B cell (primary cell): ENCODE data around the gene CPNE5. TPM values are rescaled to one million over a fixed set of nuclear protein-coding genes. Genes with fewer than 3 reads are reported as not detected.
A peak's percentile ranks its signal among the peaks of the same experiment; 100 is the strongest.

Experiments used
- ATAC-seq: fragments of 200-7000 bp; cut with Tn5 transposase; one replicate; pipeline ENCODE4 v1.10.0; 2021; ENCODE audit warnings: low read depth, mild to moderate bottlenecking, moderate number of reproducible peaks, moderate library complexity
- CTCF ChIA-PET: fragments of 350-600 bp; sonication (Branson Sonifier 250); formaldehyde crosslinking; loops from one replicate; lab custom pipeline; 2021; ENCODE audit warnings: antibody characterized with exemption, inconsistent platforms; lab: Charles Lee
- POLR2A ChIA-PET: fragments of 350-600 bp; sonication (Branson Sonifier 250); formaldehyde crosslinking; loops from one replicate; lab custom pipeline; 2021; ENCODE audit warnings: antibody characterized with exemption; lab: Charles Lee
- DNase-seq: peaks from one replicate; pipeline ENCODE4 v3.0.0; 2013
- H2AFZ ChIP-seq: 2 replicates; pipeline ENCODE4 v1.6.1; 2012; ENCODE audit warnings: mild to moderate bottlenecking, low read depth, low read length; ENCODE audit not compliant: insufficient read depth, poor library complexity, severe bottlenecking
- H3K27ac ChIP-seq, 2 donors: 1 replicate in 1 of 2; 2 replicates in 1 of 2; pipeline ENCODE4 v1.5.1; 2012 to 2013; ENCODE audit warnings: low read length in 2 of 2, mild to moderate bottlenecking in 2 of 2, moderate library complexity in 1 of 2
- H3K27me3 ChIP-seq, 4 experiments: fragments of 200-600 bp in 1 of 4; sonication (generic) in 1 of 4; replicated peaks in 1 of 4; 1 replicate in 2 of 4; 2 replicates in 2 of 4; pipeline versions ENCODE4 v1.6.1 to v1.7.0; 2013 to 2016; ENCODE audit warnings: low read length in 3 of 4, mild to moderate bottlenecking in 2 of 4, mixed read lengths in 1 of 4, moderate library complexity in 1 of 4; ENCODE audit not compliant: insufficient read depth in 4 of 4, control insufficient read depth in 3 of 4; ENCODE audit errors: control extremely low read depth in 1 of 4
- H3K36me3 ChIP-seq, 2 experiments: replicated peaks in 1 of 2; 1 replicate in 1 of 2; 2 replicates in 1 of 2; pipeline versions ENCODE4 v1.6.1 to v1.7.1; 2013; ENCODE audit warnings: low read length in 1 of 2; ENCODE audit not compliant: insufficient read depth in 2 of 2, control insufficient read depth in 1 of 2; ENCODE audit errors: control extremely low read depth in 1 of 2, extremely low read depth in 1 of 2
- H3K4me1 ChIP-seq, 2 donors: fragments of 200-600 bp in 1 of 2; sonication (generic) in 1 of 2; 1 replicate in 1 of 2; 2 replicates in 1 of 2; pipeline versions ENCODE4 v1.5.1 to v1.6.1; 2013 to 2017; ENCODE audit warnings: low read length in 2 of 2; ENCODE audit not compliant: control insufficient read depth in 2 of 2, insufficient read depth in 2 of 2
- H3K4me2 ChIP-seq: replicated peaks from 2 replicates; pipeline ENCODE3; 2012; ENCODE audit warnings: mild to moderate bottlenecking, low read depth, low read length; ENCODE audit not compliant: poor library complexity, severe bottlenecking
- H3K4me3 ChIP-seq, 5 experiments: fragments of 200-600 bp in 1 of 5; sonication (generic) in 1 of 5; 1 replicate in 3 of 5; 2 replicates in 2 of 5; pipeline versions ENCODE4 v1.5.1 to v1.7.0; 2011 to 2016; ENCODE audit warnings: low read length in 4 of 5, mild to moderate bottlenecking in 4 of 5, low read depth in 2 of 5, control low read depth in 1 of 5, moderate library complexity in 1 of 5; ENCODE audit not compliant: insufficient read depth in 1 of 5; ENCODE audit errors: control extremely low read depth in 1 of 5, extremely low read depth in 1 of 5
- H3K79me2 ChIP-seq: fragments of 200-600 bp; sonication (generic); one replicate; pipeline ENCODE4 v1.6.0; 2016; ENCODE audit warnings: low read length; ENCODE audit not compliant: control insufficient read depth, insufficient read depth
- H3K9ac ChIP-seq: fragments of 200-600 bp; sonication (generic); 2 replicates; pipeline ENCODE4 v1.6.1; 2017; ENCODE audit warnings: mild to moderate bottlenecking, low read length, moderate library complexity
- H3K9me3 ChIP-seq, 3 donors: one replicate each; pipeline versions ENCODE4 v1.6.1 to v1.7.1; 2013; ENCODE audit warnings: low read length in 2 of 3; ENCODE audit not compliant: control insufficient read depth in 2 of 3, insufficient read depth in 1 of 3; ENCODE audit errors: control extremely low read depth in 1 of 3
- H4K20me1 ChIP-seq: 2 replicates; pipeline ENCODE4 v1.6.0; 2012; ENCODE audit warnings: mild to moderate bottlenecking, low read length; ENCODE audit not compliant: insufficient read depth, control insufficient read depth, poor library complexity, severe bottlenecking
- H3K27ac Mint-ChIP-seq: one replicate; pipeline ENCODE4 v1.8.0; 2021; ENCODE audit warnings: mixed read lengths
- H3K27me3 Mint-ChIP-seq: one replicate; pipeline ENCODE4 v1.8.0; 2021; ENCODE audit warnings: mixed read lengths
- H3K4me1 Mint-ChIP-seq: one replicate; pipeline ENCODE4 v1.8.0; 2021; ENCODE audit warnings: mixed read lengths
- H3K4me3 Mint-ChIP-seq: one replicate; pipeline ENCODE4 v1.8.0; 2021; ENCODE audit warnings: mixed read lengths
- H3K9me3 Mint-ChIP-seq: one replicate; pipeline ENCODE4 v1.8.0; 2022; ENCODE audit warnings: mixed read lengths; ENCODE audit not compliant: insufficient read depth
- CTCF ChIP-seq: fragments of 200-600 bp; IDR thresholded peaks from one replicate; pipeline ENCODE4 v1.8.0; 2022; ENCODE audit warnings: antibody characterized with exemption, mild to moderate bottlenecking
- EZH2 ChIP-seq: IDR thresholded peaks from 2 replicates; pipeline ENCODE4 v1.6.1; 2012; ENCODE audit warnings: borderline replicate concordance, low read depth, mild to moderate bottlenecking, moderate library complexity, low read length; ENCODE audit not compliant: insufficient read depth, poor library complexity, severe bottlenecking
- WGBS: methylation state at CpG from one replicate; pipeline ENCODE4 v1.1.5; 2013; ENCODE audit warnings: missing lambda C conversion rate; ENCODE audit not compliant: insufficient coverage; 5-methylcytosine and 5-hydroxymethylcytosine counted together
- intact Hi-C: fragments of 100-400 bp; cut with micrococcal nuclease; formaldehyde crosslinking; loops from one replicate; pipeline ENCODE4 v1.10.0; 2022
- polyA plus RNA-seq: library from polyadenylated mRNA; depleted of rRNA; stranded (reverse); fragments of >200 nt; gene quantifications from 2 replicates; pipeline ENCODE4 v1.2.3, GENCODE V29; 2012
- total RNA-seq, 2 donors: library from RNA; stranded (reverse); fragments of 120-200 nt in 1 of 2; gene quantifications; 1 replicate in 1 of 2; 2 replicates in 1 of 2; pipeline versions ENCODE4 v1.2.3 to v1.2.4, GENCODE V29; 2013 to 2022

The CPNE5 gene
- total and polyA plus RNA-seq, 2 donors (not counting 1 experiment from before 2014, with no cell fraction given), result 49.8 to 357 TPM

- peaks cover 60% of the 10 kb centered on the region for H3K79me2 ChIP-seq
- peaks cover 77 to 88% of the 10 kb centered on the region in 2 donors for H3K4me1 ChIP-seq
- peak; percentile 66 for ATAC-seq
- Mint-ChIP-seq H3K27me3 (no peaks in the 10 kb centered on the region), H3K4me3 (peak overlapping the region; percentile 86), H3K27ac (peak overlapping the region; percentile 85), H3K4me1 (peaks cover 89% of the 10 kb centered on the region), H3K9me3 (no peaks in the 10 kb centered on the region)
- ChIA-PET POLR2A (interaction anchor here (0.8 to 3.2 kb wide), 6 partner anchors 15 to 74 kb away, joined by 3 to 28 read pairs (median 5); partner anchors contain the start of gene CDKN1A), CTCF (interaction anchor here (0.7 to 9.5 kb wide), 18 partner anchors 11 to 254 kb away, joined by 3 to 215 read pairs (median 4); partner anchors contain the start of gene CDKN1A)
- intact Hi-C loops, result loop anchor here (1.0 to 2.0 kb wide), 2 partner anchors 18 to 73 kb away; no protein-coding TSS in a partner anchor
- no peaks in the 10 kb centered on the region for H3K27me3 ChIP-seq
- TF ChIP-seq EZH2, result no peak
- no peak for TF ChIP-seq CTCF
- peak; percentile 80 for DNase-seq
- no peaks in the 10 kb centered on the region for H4K20me1 ChIP-seq
- H2AFZ ChIP-seq, result no peak overlapping the region
- H3K36me3 ChIP-seq, result peaks cover 0 to 71% of the 10 kb centered on the region in 2 experiments
- peak overlapping the region; percentile 79 for H3K9ac ChIP-seq
- H3K27ac ChIP-seq, result peak overlapping the region; percentile 91 to 95
- 0% methylated on average over 4 of the region's 6 CpGs for WGBS
- peaks cover 0 to 23% (median 0%) of the 10 kb centered on the region in 3 donors for H3K9me3 ChIP-seq
- H3K4me2 ChIP-seq, result peak overlapping the region; percentile 89
- H3K4me3 ChIP-seq, result peak overlapping the region in 4 of 5 experiments; percentile 7 to 91 (median 34)
Measured at GRCh38 chr6:36752886-36753506, 86.2 kb downstream of the CPNE5 start.
